ENCODE results near the gene CLCA2.
A peak's percentile ranks its signal among the peaks of the same experiment; 100 is the strongest.

Gene CLCA2

DNA sequence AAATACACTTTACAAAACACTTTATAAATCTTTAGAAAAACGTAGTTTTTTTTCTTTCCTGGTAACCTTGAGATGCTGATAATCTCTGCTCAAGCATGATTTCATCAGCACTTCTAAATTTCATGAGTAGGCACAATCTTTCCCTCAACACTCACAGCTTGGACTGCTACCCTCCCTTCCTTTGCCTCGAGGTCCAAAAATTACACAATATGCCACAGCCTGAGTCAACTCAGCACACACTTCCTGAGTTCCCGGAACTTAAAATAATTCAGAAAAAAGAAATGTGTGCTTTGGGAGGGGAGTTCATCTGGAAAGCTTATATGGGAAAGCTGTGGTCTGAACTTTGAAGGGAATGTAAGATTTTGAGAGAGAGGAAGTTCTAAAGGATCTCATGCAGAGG lies 5.9 kb downstream of the CLCA2 start:
- DNase-seq, result peak; percentile 30

DNA sequence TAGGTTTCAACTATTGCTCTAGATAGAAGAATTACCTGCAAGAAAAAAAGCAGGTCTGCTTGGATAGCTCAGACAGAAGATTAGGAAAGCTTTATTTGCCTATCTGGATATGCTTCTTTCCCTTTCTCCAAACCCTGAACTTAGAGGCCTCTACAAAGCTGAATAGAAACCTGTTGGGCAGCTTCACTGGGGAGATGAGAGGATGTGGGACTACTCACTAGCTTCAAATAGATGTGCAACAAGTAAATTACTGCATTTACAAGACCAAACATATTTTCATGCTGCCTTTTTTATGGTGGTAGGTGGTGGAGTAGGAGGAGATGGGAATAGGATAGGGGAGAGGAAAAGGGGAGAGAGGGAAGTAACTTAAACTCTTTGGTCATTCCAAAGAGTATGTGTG lies 6.4 kb downstream of the CLCA2 start:
- DNase-seq, result no peak

DNA sequence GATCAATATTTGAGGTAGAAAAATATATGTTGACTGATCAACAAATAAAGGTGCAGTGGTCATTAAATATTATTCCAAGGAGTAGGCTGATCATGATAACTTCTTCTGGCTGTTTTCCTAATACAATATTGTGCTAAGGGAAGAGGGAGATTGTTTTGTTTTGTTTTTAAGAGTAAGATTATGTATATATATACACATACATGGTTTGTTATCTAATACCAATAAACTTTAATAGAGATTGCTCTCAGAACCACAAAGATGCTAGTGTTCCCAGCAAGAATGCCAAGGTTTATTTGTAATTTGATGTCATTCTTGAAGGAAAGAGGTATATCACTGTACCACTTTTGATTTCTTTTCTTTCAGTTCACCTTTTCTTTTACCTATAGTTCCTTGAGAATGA lies 10.1 kb downstream of the CLCA2 start:
- DNase-seq, result no peak

DNA sequence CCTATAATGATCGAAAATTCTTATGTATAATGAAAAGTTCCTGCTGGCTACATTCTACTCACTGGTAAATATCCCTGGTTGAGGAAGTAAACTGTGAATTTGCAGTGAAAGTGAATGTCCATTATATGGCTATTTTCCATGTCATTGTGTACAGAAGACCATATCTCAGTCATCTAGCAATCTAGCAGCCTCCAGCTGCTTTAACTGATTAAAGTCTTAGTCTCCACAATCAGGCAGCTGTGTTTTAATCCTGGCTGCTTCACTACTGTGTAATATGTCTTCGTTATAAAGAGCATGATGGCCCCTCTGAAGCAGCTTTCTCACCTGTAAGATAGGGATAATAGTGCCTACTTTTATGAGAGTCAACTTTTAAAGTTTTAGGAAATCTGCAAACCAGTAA lies 11.4 kb downstream of the CLCA2 start:
- DNase-seq, result peak; percentile 62

DNA sequence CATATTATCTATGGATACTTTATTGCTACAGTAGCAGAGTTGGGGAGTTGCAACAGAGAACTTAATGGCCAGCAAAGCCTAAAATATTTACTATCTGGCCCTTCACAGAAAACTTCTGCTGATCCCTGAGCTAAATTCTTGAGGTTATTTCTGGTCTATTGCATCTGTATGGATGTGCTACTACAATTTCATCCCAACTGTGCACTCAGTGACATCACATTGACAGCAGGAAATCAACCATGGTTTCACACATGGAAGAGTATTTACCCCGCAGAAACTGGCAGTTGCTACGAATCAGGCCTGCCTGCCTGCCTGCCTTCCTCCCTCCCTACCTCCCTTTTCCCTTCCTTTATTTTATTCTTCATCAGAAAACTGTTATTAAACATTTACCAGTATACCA lies 12.1 kb downstream of the CLCA2 start:
- peak; percentile 94 for DNase-seq

DNA sequence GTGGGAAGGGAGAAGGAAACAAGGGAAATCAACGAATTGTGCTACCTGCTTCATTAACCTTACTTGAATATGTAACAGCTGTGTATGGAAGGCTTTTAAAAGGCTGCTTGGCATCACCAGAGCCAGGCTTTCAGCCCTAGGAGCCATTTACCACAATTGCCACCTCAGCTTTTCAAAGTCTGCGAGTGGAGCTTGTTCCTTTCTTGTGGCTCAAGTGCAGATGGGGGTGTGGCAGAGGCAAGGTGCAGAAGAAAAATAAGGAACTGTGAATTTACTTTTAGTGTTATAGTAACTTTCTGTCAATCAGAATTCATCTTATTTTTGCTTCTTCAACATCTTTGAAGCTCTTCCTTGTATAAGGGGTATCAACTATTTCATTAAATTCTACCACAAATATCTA lies 17.6 kb downstream of the CLCA2 start:
- DNase-seq, result no peak

DNA sequence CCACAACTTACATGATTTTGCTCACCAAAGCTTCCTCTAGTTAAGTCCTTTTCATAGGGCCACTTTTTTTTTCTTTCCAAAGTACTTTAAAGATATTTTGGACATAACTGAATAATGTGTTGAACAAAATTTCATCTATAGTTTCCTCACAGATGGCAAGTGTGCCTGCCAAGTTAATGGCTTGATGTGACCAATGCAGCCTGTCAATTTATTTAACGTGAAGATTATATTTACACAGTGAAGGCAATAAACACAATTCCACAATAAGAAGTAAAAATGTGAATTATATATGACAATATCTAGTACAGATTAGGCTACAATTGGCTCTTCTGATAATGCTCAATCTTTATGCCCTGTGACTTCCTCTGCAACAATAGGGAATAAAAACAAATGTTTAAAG lies 18.0 kb downstream of the CLCA2 start:
- no peak for DNase-seq

DNA sequence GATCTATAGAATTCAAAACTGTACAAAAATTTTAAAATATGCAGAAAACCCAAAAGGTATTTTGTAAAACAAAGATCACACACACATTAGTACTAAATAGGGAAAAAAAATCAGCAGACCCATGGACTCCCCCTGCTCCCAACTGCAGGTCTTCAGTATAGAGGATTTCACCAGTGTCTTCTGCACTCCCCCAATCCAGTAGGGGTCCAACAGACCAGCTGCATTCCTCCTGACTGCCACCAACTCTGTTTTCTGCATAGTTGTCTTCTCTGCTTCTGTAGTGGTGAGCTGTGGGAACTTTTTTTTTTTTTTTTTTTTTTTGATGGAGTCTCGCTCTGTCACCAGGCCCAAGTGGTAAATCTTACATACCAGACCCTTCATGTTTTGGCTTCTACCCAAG lies 21.9 kb downstream of the CLCA2 start:
- DNase-seq, result no peak

DNA sequence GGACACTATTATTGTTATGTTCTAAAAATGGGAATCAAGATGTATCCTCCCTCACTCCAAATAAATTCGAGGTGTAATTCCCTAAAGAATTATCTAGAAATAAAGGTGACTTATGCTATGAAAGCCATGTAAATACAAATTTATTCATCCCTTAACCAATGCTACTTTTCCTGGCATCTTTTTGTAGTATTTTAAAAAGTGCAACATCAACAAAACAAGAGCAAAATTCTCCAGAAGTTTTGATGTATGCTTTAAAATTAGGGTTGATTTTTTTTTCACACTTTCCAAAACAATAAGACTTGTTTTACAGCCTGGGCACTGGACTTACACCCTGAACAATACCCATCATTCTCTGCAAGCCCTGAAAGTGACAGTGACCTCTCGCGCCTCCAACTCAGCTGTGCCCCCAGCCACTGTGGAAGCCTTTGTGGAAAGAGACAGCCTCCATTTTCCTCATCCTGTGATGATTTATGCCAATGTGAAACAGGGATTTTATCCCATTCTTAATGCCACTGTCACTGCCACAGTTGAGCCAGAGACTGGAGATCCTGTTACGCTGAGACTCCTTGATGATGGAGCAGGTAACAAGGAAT lies 23.3 kb downstream of the CLCA2 start:
- DNase-seq, result no peak

DNA sequence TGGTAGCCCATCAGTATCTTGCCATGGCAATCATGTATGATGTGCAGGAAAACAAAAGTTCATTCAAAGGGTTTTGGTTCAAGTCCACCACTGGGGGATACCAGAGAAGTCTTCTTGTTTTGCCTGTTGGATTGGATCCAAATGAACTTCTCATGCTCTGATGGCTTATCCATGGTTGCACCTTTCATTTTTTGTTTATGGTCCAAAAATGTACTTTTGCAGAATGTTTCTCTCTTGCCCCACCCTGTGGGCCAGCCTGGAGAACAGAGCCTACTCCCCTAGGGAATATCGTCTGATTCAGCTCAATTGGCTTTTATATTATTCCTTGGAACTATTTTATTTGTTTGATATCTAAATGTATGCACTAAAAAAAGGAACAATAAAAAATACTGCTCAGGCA lies 24.7 kb downstream of the CLCA2 start:
- no peak for DNase-seq

DNA sequence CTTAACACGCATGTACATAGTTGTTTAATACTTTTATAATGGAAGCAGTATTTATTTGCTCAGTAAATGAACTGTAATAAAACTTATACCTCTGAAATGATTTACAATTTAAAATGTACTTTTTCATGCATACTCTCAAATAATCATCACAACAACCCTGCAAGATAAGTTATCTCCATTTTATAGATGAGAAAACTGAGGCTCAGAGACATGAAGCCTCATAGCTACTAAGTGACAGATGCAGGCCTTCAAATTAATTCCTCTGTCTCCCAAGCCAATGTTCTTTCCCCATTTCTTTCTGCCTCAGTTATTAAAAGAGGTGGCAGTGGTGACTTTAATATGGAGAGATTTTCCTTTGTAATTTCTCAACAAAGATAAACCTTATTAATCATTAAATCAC lies 25.1 kb downstream of the CLCA2 start:
- DNase-seq, result no peak

DNA sequence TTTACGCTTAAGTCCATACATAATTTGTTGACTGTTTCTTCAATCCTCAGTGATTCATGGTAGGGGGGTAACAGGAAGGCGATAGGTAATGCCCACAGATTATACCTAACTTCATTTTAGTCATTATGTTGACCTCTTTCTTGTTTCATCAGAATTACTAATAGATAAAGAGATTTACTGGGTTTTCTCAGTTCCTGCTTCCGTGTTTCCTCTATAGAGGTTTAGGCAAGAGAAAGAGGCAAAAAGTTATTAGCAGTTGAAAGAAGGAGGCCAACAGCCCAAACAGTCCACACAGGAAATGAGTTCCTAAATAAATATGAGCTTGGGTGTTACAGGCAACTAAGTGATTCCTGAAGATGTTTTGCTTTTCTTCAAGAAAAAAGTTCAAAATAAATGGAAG lies 26.9 kb downstream of the CLCA2 start:
- DNase-seq, result no peak

DNA sequence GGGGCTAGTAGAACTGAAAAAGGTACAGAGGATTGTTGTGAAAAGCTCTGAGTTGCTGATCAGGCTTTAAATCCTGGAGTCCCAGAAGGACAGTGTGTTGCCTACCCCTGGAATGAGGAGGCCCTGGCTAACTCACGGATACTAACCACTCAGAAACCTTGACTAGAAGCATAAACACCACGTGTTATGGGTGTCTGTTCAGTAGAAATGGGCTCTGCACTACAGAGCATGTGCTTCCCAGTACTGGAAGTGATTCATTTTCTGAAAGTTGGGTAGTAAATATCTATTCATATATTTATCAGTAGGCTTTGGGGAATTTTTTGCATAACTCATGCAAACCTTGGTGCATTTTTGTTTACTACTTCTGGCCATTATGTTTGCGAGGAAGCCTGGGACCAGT lies 29.7 kb downstream of the CLCA2 start:
- DNase-seq, result no peak

DNA sequence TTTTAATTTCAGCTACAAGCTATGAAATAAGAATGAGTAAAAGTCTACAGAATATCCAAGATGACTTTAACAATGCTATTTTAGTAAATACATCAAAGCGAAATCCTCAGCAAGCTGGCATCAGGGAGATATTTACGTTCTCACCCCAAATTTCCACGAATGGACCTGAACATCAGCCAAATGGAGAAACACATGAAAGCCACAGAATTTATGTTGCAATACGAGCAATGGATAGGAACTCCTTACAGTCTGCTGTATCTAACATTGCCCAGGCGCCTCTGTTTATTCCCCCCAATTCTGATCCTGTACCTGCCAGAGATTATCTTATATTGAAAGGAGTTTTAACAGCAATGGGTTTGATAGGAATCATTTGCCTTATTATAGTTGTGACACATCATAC lies 31.1 kb downstream of the CLCA2 start:
- no peak for DNase-seq

DNA sequence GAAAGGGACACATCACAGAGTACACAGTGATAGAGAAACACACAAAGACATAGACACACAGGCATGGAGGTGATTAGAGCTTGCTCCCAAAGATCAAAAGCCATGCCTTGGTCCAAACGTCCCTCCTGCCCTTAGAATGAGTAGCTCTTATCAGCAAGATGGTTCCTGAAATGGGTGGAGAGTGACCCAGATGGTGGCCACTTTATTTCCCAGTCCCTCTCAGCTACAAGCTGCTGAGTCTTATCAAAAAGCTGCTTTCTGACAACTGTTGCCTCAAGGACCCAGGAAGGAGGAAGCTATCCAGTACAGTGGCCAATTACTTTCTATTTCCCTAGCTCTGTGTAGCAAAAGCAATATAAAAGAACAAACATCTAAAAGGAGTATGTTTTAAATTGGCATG lies 37.0 kb downstream of the CLCA2 start:
- DNase-seq, result no peak

DNA sequence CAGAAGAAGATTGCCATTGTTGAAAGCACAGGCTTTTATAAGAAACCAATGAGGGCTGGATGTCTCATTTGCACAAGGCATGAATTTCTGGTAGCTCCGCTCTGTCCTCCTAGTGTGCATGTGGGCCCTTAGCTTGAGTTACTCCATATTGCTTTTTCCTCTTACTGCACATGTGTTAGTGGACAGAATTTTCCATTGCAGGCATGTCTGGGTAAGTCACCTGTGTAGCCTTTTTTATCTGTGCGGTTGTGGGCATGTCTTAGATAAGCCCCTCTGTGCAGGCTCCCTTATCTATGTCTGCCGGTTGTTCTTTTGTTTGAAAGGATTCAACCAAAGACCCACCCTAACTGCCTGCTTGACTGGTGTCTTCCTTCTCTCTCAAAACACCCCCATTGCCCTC lies 37.5 kb downstream of the CLCA2 start:
- DNase-seq, result no peak

DNA sequence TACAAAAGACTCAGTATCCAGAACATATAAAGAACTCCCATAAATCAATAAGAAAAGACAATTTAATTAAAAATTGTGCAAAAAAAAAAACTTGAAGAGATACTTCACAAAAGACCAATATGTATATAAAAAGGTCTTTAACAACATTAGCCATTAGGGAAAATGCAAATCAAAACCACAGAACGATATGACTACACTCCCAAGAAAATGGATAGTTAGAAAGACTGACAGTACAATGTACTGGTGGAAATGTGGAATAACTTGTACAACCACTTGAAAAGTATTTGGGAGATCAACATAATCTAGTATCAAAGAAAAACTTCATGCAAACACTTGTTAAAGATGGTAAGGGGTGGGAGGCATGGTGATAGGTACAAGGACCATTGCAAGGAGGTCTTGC lies 40.8 kb downstream of the CLCA2 start:
- no peak for DNase-seq

DNA sequence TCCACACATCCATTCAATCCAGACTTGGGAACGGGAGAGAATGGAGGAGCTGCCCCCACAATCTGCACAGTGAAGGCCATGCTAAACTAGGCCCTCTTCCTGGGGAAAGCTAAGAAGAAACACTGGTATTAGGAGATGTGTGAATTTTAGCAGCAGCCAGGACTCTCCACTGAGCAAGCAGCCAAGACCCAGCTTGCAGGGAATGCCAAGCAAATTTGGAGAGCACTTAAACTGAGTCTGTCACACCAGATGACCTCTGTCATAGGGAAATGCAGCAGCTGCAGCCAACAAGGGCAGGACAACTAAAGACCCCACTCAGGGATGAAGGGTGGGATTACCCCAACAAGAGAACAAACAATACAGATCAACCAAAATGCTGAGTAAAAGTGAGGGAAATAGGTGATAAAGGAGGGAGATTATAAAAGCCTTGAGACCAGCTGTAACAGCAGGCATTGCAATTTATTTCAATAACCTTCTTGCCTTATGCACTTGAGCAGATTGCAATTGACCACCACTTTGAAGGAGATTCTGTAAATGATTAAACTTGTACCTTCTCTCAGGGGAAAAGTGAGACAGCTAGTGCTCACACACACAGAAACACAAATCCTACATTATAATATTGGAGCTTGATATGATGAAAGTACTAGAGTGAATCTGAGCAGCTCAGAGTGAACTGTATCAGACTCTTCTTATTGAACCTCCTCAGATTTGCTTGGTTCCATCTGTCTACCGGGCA lies 42.3 kb downstream of the CLCA2 start:
- DNase-seq, result no peak

DNA sequence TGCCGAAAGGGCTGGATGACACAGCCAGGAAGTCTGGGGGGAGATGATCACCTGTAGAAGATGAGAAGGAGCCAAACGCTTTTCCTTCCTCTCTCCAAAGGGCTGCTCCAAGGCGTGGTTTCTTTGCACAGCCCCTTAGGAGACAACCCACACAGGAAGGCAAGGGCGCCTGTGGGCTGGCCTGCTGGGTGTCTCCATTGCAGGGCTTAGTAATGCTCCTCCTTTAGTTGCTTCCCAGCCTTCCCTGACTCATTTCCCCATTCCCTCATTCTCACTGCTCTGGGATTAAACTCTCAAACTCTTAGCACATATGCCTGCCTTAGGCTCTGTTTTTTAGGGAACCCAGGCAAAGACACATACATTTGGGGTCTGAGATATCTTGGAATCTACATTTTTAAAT lies 43.0 kb downstream of the CLCA2 start:
- no peak for DNase-seq

DNA sequence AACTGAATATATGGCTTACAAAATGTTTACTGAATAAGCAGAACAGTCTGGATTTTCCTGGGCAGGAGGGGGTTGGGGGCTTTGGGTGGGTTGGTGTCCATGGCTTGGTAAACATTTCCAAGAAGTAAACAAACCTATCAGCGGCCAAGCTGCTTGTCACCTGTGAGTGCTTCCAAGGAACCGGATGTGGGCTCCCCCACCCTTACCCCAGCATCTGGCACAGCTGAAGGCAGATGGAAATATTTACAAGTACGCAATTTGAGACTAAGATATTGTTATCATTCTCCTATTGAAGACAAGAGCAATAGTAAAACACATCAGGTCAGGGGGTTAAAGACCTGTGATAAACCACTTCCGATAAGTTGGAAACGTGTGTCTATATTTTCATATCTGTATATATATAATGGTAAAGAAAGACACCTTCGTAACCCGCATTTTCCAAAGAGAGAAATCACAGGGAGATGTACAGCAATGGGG lies 44.6 kb downstream of the CLCA2 start, which contains the start of gene CLCA1:
Gene CLCA1, plus strand, starts transcription at position 427 of the 477 bp plus-strand sequence. Its CDS starts 45 bp downstream, at position 472.
- no peak for DNase-seq

DNA sequence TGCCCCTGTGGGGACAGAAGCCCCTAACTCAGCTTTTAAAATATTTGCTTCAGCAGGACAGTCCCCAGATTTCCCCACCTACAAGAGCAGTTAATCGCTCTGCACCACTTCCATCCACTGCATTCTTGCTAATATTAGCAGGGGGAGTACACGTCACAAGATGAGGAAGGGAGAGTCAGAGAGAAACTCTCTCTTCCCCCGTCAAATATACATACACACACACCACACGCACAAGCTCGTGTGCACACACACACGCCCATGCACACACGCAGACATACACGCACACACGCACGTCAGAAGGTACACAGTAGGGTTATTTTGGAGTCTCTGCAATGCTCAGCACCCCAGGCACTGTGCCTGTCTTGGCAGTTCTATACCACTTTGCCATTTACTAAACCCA lies 46.9 kb downstream of the CLCA2 start:
- no peak for DNase-seq

DNA sequence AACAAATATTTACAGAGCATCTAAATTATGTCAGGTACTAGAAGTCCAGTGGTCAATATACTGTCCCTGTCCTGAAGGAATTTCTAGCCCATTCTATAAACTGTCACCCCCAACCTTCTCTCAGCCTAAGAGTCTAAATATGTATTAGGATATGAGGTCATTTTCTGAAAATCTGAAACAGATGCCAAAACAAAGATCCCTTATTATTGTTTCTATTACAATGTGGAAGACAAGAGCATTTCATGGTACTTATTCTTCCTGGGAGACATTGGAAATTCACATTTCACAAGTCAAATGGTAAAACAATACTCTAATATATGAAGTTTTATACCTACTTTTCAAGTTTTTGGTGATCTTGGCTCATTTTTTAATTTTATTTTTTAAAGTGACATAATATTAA lies 47.3 kb downstream of the CLCA2 start:
- DNase-seq, result no peak

DNA sequence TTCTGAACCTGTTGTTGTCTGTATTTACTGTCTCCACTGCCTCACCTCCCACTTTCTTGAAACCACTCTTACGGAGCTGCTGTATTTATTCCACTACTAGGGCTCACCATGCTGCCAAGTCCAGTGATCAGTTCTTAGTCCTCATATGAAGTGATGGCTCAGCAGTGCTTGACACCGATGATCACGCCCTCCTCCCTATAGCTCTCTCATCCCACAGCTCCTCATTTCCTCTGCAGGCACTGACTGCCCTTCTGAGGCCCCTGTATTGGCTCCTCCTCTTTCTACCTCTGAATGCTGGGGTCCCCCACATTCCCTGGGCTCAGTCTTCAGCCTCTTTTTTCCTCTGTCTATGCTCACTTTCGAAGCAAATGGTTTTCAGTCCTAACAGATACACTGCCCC lies 48.2 kb downstream of the CLCA2 start:
- DNase-seq, result peak; percentile 34

DNA sequence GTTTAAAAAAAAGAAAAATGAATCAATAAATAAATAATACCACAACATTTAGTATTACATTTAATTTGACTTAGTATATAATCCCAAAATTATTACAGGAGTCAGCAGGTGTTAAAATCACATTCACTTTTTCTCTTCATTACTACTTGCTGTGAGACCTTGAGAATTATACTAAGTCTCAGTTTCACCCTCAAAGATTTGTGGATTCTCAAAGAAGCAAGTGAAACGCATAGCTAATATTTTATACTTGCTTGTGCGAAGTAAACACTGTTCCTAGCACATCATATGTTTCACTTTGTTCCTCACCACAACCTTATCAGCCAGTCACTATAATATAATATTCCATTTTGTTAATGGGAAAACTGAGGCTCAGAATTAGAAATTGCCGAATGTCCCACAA lies 48.8 kb downstream of the CLCA2 start:
- no peak for DNase-seq

DNA sequence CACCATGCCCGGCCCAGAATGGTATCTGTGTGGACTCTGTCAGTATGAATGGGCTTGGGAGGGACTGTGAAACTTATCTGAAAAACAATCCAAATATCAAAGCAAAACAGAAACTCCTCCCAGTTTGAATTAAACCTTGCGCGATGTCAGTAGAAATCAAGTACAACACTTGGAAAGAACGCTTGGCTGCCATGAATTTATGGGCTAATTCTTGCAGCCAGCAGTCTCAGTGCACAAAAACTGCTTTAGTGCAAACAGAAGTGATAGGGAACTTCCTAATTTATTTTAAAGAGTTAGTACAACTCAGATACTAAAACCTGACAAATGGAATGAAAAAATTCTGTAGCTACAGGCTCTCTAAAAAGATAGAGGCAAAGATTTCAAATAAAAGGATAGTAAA lies 53.3 kb downstream of the CLCA2 start:
- DNase-seq, result no peak

Measured in eye (tissue), 1 donor.